ENCODE results near the gene TFIP11. TPM values are rescaled to one million over a fixed set of nuclear protein-coding genes. Genes with fewer than 3 reads are reported as not detected.
A peak's percentile ranks its signal among the peaks of the same experiment; 100 is the strongest.

TFIP11 gene
- total and polyA plus RNA-seq, 3 donors from 2014 or later = 44.3 to 100 (median 51.3) TPM

DNA sequence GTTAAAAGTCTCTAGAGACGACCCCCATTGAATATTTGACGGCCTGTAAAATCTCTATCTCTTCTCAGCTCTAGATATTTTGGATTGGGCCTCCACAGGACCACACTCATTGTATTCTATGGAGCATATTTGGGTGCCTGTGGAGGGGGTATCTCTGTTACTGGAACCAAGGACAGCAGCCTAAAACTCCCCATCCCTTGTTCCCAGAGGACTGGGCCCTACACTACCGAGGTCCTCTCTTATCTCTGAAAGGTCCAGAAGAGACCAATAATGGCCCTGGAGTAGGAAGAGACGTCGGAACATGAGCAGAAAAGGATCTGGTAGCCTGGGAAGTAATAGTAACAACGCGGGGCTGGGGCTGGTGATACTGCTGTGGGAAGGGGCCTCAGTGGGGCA is 29.2 kb downstream of the TFIP11 start:
- Histone ChIP-seq H3K4me3 (peak overlapping the region; percentile 87 to 97), H3K4me1 (peaks cover 47% of the 10 kb centered on the region), H3K36me3 (ENCODE audit: low read depth, missing control alignments) (no peaks in the 10 kb centered on the region), H3K27me3 (no peaks in the 10 kb centered on the region), H3K9me3 (no peaks in the 10 kb centered on the region), H3K27ac (peak overlapping the region; percentile 96 to 98)
- WGBS, 2 donors = 1% methylated on average over 7 of the region's 7 CpGs
- intact Hi-C loops (cut with DNase I; ENCODE audit: low total_unique reads) = no loop called here
- TF ChIP-seq POLR2A (IDR thresholded peaks at IDR 0.05) = no peak
- TF ChIP-seq, protein P1, sequence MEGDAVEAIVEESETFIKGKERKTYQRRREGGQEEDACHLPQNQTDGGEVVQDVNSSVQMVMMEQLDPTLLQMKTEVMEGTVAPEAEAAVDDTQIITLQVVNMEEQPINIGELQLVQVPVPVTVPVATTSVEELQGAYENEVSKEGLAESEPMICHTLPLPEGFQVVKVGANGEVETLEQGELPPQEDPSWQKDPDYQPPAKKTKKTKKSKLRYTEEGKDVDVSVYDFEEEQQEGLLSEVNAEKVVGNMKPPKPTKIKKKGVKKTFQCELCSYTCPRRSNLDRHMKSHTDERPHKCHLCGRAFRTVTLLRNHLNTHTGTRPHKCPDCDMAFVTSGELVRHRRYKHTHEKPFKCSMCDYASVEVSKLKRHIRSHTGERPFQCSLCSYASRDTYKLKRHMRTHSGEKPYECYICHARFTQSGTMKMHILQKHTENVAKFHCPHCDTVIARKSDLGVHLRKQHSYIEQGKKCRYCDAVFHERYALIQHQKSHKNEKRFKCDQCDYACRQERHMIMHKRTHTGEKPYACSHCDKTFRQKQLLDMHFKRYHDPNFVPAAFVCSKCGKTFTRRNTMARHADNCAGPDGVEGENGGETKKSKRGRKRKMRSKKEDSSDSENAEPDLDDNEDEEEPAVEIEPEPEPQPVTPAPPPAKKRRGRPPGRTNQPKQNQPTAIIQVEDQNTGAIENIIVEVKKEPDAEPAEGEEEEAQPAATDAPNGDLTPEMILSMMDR (IDR thresholded peaks at IDR 0.05) = no peak
- no peak for DNase-seq

DNA sequence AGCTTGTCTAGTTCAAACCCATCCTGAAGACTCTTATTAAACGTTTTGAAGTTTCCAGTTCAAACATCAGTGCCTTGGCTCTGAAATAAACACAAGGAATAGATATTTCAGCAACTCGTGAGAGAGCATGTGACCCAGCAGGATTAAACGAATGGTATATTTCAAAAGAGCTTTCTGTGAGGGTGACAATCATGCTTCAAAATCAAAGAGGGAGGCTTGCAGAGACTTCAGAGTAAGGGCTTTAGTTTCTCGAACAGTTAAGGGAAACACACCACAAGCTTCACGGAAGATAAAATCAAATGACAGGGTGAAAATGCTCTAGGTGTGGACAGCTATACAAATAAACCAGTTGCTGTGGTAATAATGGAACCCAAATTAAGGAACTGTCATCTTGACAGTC is 30.1 kb downstream of the TFIP11 start:
- TF ChIP-seq, protein P1 (IDR thresholded peaks at IDR 0.05) = no peak
- no peak for TF ChIP-seq POLR2A (IDR thresholded peaks at IDR 0.05)
- H3K27me3 ChIP-seq = no peaks in the 10 kb centered on the region
- H3K36me3 ChIP-seq (ENCODE audit: low read depth, missing control alignments) = no peaks in the 10 kb centered on the region
- no peak overlapping the region for H3K4me3 ChIP-seq
- H3K9me3 ChIP-seq = no peaks in the 10 kb centered on the region
- 35 to 59% methylated on average over 5 of the region's 5 CpGs for WGBS, 2 donors
- DNase-seq = no peak
- peaks cover 47% of the 10 kb centered on the region for H3K4me1 ChIP-seq
- intact Hi-C loops (cut with DNase I; ENCODE audit: low total_unique reads) = no loop called here
- no peak overlapping the region for H3K27ac ChIP-seq

DNA sequence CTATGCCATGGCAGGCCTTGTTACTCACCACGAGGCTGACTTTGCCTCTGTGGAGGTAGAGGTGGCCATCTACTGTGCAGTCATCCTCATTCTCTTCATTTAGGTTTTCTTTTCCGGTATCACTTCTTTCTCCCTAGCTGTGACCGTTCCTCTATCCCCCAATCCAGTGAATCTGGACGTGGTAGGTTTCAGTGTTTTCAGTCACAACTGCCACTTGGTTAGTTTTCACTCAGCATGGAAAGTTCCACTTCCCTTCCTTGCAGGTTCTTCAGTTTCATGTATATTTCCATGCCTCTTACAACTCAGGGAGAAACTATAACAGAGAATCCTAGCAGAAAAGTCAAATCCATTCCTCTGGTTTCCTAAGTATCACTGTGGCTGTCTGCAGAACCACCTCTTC is 30.6 kb downstream of the TFIP11 start:
- WGBS, 2 donors = 72 to 81% methylated on average over 4 of the region's 4 CpGs
- intact Hi-C loops (cut with DNase I; ENCODE audit: low total_unique reads) = no loop called here
- DNase-seq = no peak
- Histone ChIP-seq H3K27ac (no peak overlapping the region), H3K4me3 (no peak overlapping the region), H3K9me3 (no peaks in the 10 kb centered on the region), H3K27me3 (no peaks in the 10 kb centered on the region), H3K4me1 (peaks cover 47% of the 10 kb centered on the region), H3K36me3 (ENCODE audit: low read depth, missing control alignments) (no peaks in the 10 kb centered on the region)
- TF ChIP-seq, protein P1 (IDR thresholded peaks at IDR 0.05) = no peak
- no peak for TF ChIP-seq POLR2A (IDR thresholded peaks at IDR 0.05)

DNA sequence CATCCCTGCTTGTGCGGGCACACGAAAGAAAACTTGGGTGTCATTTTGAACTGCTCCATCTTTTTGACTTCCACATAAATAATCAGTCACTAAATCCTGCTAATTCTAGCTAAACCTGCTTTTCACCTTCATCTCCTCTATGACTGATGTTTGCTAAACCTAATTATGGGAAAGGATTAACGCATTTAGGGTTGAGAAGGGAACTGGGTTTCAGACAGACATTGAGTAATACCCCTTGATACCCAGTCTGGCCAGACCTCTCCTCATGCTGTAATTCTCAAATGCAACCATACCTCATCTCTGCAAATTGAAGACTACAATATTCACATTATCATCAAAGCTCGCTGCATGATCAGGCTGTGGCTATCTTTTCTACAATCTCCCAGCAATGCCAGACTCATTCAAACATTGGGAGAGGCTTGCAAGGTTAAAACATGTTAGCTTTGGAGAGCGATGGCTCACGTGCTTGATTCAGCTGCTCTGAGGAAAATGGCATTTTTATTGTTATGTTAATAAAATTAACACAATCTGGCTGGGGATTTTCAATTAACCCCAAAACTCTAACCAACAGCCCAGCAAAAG is 31.1 kb downstream of the TFIP11 start:
- no peaks in the 10 kb centered on the region for H3K9me3 ChIP-seq
- H3K36me3 ChIP-seq (ENCODE audit: low read depth, missing control alignments) = no peaks in the 10 kb centered on the region
- WGBS, 2 donors = 70 to 73% methylated on average over 6 of the region's 6 CpGs
- no peaks in the 10 kb centered on the region for H3K27me3 ChIP-seq
- no peak overlapping the region for H3K27ac ChIP-seq
- no peak for DNase-seq
- TF ChIP-seq, protein P1 (IDR thresholded peaks at IDR 0.05) = no peak
- TF ChIP-seq POLR2A (IDR thresholded peaks at IDR 0.05) = no peak
- intact Hi-C loops (cut with DNase I; ENCODE audit: low total_unique reads) = no loop called here
- H3K4me1 ChIP-seq = peaks cover 47% of the 10 kb centered on the region
- H3K4me3 ChIP-seq = no peak overlapping the region

DNA sequence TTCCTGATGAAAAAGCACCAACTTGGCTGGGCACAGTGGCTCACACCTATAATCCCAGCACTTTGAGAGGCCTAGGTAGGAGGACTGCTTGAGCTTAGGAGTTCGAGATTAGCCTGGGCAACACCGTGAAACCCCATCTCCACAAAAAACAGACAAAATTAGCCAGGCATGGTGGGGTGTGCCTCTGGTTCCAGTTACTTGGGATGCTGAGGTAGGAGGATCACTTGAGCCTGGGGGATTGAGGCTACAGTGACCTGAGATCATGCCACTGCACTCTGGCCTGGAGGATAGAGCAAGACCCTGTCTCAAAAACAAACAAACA is 31.7 kb downstream of the TFIP11 start:
- Histone ChIP-seq H3K27ac (no peak overlapping the region), H3K9me3 (no peaks in the 10 kb centered on the region), H3K4me3 (no peak overlapping the region), H3K36me3 (ENCODE audit: low read depth, missing control alignments) (no peaks in the 10 kb centered on the region), H3K27me3 (no peaks in the 10 kb centered on the region), H3K4me1 (peaks cover 47% of the 10 kb centered on the region)
- no peak for DNase-seq
- no peak for TF ChIP-seq POLR2A (IDR thresholded peaks at IDR 0.05)
- TF ChIP-seq, protein P1 (IDR thresholded peaks at IDR 0.05) = no peak
- intact Hi-C loops (cut with DNase I; ENCODE audit: low total_unique reads) = no loop called here
- WGBS, 2 donors = 65 to 85% methylated on average over 2 of the region's 2 CpGs

All from testis (tissue), 3 donors.